K562 (cell line): ENCODE results near the gene NXN.
"Not testable (repeated sequence)": the region's sequence is repeated elsewhere in the genome, so short reads cannot be mapped to it uniquely, and the experiment has no call there.

Experiments used
- EZH2 ChIP-seq: IDR thresholded peaks from 2 replicates; pipeline ENCODE4 v1.6.1; 2012; ENCODE audit warnings: low read depth, mild to moderate bottlenecking, inconsistent platforms, low read length, borderline replicate concordance
- FOXA1 ChIP-seq: fragments of 450-650 bp; IDR thresholded peaks from 2 replicates; pipeline ENCODE4 v1.6.1; 2016; ENCODE audit warnings: mild to moderate bottlenecking, borderline replicate concordance
- NCOR1 ChIP-seq: fragments of 450-650 bp; IDR thresholded peaks from 2 replicates; pipeline ENCODE4 v1.6.1; 2016; ENCODE audit warnings: mild to moderate bottlenecking, moderate library complexity
- POLR2A ChIP-seq: fragments of 450-650 bp; conservative IDR thresholded peaks from 2 replicates; pipeline ENCODE4 v1.6.1; 2016
- PYGO2 ChIP-seq: fragments of 450-650 bp; IDR thresholded peaks from 2 replicates; pipeline ENCODE4 v1.6.1; 2016; ENCODE audit warnings: mild to moderate bottlenecking, missing genetic modification characterization, moderate library complexity, missing compliant biosample characterization
- ZNF780A ChIP-seq: fragments of 250-450 bp; sonication (Bioruptor Pico); IDR thresholded peaks from 2 replicates; pipeline ENCODE4 v1.5.0; 2021; ENCODE audit warnings: mild to moderate bottlenecking
- TF ChIP-seq, protein P1 (sequence below), 2 experiments: fragments of 450-650 bp; IDR thresholded peaks; 2 replicates each; pipeline ENCODE4 v1.6.1; 2016
- TF ChIP-seq, protein P2 (sequence below), 2 experiments: fragments of 450-650 bp in 1 of 2; sonication (generic) in 1 of 2; formaldehyde crosslinking in 1 of 2; IDR thresholded peaks; 2 replicates each; pipeline versions ENCODE4 v1.7.1 to v1.9.0; 2016 to 2022; ENCODE audit warnings: inconsistent platforms in 1 of 2, mild to moderate bottlenecking in 1 of 2, missing genetic modification reagents in 1 of 2
- TF ChIP-seq, protein P3 (sequence below): sonication (generic); formaldehyde crosslinking; IDR thresholded peaks from 2 replicates; pipeline ENCODE4 v1.8.0; 2022; ENCODE audit warnings: mild to moderate bottlenecking, missing genetic modification reagents

DNA sequence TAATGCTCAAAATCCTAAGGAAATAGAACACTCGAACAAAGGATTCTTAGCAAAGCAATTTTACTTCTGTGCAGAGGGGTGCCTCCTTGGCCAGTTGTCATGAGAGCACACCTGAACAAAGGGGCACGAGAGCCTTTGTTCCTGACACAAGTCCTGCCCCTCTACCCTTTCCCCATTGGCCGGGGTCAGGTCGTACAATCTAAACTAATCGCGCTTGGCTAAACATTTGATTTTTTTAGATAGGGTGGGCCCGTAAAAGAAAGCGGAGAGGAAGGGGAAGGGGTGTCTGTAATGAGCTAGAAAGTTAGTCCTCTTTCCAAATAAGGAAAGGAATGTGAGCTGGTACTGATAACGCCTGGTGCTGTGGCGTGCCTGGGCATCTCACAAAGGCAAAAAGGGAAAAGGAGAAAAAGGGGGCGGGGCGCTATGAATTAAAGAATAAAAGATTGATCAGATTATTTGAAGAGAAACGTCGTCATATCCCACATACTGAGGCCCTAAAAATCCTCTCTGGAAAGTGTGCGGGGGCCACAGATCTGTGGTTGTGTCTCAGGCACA, 223.5 kb downstream of the NXN start:
- TF ChIP-seq EZH2; NCOR1; ZNF780A (CRISPR knock-in tag); POLR2A; FOXA1; PYGO2 (tag): not testable (repeated sequence)
- TF ChIP-seq, protein P1, sequence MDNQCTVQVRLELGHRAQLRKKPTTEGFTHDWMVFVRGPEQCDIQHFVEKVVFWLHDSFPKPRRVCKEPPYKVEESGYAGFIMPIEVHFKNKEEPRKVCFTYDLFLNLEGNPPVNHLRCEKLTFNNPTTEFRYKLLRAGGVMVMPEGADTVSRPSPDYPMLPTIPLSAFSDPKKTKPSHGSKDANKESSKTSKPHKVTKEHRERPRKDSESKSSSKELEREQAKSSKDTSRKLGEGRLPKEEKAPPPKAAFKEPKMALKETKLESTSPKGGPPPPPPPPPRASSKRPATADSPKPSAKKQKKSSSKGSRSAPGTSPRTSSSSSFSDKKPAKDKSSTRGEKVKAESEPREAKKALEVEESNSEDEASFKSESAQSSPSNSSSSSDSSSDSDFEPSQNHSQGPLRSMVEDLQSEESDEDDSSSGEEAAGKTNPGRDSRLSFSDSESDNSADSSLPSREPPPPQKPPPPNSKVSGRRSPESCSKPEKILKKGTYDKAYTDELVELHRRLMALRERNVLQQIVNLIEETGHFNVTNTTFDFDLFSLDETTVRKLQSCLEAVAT (IDR thresholded peaks at IDR 0.05) = not testable (repeated sequence)
- TF ChIP-seq, protein P2, sequence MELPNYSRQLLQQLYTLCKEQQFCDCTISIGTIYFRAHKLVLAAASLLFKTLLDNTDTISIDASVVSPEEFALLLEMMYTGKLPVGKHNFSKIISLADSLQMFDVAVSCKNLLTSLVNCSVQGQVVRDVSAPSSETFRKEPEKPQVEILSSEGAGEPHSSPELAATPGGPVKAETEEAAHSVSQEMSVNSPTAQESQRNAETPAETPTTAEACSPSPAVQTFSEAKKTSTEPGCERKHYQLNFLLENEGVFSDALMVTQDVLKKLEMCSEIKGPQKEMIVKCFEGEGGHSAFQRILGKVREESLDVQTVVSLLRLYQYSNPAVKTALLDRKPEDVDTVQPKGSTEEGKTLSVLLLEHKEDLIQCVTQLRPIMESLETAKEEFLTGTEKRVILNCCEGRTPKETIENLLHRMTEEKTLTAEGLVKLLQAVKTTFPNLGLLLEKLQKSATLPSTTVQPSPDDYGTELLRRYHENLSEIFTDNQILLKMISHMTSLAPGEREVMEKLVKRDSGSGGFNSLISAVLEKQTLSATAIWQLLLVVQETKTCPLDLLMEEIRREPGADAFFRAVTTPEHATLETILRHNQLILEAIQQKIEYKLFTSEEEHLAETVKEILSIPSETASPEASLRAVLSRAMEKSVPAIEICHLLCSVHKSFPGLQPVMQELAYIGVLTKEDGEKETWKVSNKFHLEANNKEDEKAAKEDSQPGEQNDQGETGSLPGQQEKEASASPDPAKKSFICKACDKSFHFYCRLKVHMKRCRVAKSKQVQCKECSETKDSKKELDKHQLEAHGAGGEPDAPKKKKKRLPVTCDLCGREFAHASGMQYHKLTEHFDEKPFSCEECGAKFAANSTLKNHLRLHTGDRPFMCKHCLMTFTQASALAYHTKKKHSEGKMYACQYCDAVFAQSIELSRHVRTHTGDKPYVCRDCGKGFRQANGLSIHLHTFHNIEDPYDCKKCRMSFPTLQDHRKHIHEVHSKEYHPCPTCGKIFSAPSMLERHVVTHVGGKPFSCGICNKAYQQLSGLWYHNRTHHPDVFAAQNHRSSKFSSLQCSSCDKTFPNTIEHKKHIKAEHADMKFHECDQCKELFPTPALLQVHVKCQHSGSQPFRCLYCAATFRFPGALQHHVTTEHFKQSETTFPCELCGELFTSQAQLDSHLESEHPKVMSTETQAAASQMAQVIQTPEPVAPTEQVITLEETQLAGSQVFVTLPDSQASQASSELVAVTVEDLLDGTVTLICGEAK (IDR thresholded peaks at IDR 0.05) = not testable (repeated sequence)
- TF ChIP-seq, protein P2 (CRISPR knock-in tag; IDR thresholded peaks at IDR 0.05) = not testable (repeated sequence)
- TF ChIP-seq, protein P3, sequence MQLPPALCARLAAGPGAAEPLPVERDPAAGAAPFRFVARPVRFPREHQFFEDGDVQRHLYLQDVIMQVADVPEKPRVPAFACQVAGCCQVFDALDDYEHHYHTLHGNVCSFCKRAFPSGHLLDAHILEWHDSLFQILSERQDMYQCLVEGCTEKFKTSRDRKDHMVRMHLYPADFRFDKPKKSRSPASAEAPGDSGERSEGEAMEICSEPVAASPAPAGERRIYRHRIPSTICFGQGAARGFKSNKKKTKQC (CRISPR knock-in tag) = not testable (repeated sequence)
